Hepatocyte (in vitro differentiated cells): ENCODE data around the gene NTF3.

Experiments
- CTCF ChIP-seq: fragments of 200-600 bp; sonication (generic); IDR thresholded peaks from 2 replicates; pipeline ENCODE4 v1.5.1; 2016; ENCODE audit warnings: antibody characterized with exemption, mild to moderate bottlenecking; ENCODE audit not compliant: poor library complexity
- EZH2 ChIP-seq: fragments of 200-600 bp; sonication (generic); IDR thresholded peaks from 2 replicates; pipeline ENCODE4 v1.6.1; 2016; ENCODE audit warnings: antibody characterized with exemption, mild to moderate bottlenecking, borderline replicate concordance
- EZH2phosphoT487 ChIP-seq: fragments of 200-600 bp; sonication (generic); IDR thresholded peaks from one replicate; pipeline ENCODE4 v1.6.1; 2018; ENCODE audit warnings: antibody characterized with exemption, mild to moderate bottlenecking, low read depth, moderate library complexity; ENCODE audit not compliant: unreplicated experiment, severe bottlenecking

- TF ChIP-seq CTCF (no peak), EZH2 (no peak), EZH2phosphoT487 (no peak)
Measured at GRCh38 chr12:5506821-5507231, 74.9 kb downstream of the NTF3 start.
